Anterior cingulate cortex (tissue), 58 donors: ENCODE measurements around the gene BLOC1S4.
"Not testable (repeated sequence)": the region's sequence is repeated elsewhere in the genome, so short reads cannot be mapped to it uniquely, and the experiment has no call there.

Source experiments
- DNase-seq, 58 donors: peaks; one replicate each; lab custom pipeline; 2025; lab: John Stamatoyannopoulos, UW

Gene BLOC1S4, protein sequence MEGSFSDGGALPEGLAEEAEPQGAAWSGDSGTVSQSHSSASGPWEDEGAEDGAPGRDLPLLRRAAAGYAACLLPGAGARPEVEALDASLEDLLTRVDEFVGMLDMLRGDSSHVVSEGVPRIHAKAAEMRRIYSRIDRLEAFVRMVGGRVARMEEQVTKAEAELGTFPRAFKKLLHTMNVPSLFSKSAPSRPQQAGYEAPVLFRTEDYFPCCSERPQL

DNA sequence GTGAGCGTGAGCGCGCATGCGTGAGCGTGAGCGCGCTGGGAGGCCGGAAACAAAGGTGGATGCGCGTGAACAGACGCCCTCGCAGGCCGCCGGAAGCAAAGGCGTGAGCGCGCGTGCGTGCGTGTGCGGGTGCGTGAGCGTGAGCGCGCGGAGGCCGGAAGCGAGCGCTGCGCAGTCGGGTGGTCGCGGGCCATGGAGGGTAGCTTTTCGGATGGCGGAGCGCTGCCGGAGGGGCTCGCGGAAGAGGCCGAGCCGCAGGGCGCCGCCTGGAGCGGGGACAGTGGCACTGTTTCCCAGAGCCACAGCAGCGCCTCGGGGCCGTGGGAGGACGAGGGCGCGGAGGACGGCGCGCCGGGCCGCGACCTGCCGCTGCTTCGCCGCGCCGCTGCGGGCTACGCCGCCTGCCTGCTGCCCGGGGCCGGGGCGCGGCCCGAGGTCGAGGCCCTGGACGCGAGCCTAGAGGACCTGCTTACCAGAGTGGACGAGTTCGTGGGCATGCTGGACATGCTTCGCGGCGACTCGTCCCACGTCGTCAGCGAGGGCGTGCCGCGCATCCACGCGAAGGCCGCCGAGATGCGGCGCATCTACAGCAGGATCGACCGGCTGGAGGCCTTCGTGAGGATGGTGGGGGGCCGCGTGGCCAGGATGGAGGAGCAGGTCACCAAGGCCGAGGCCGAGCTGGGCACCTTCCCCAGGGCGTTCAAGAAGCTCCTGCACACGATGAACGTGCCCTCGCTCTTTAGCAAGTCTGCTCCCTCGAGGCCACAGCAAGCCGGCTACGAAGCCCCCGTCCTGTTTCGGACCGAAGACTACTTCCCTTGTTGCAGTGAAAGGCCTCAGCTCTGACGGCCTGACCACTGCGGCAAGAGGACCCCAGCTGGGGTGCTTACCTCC lies at the start of gene BLOC1S4:
TSS of gene BLOC1S4 (plus strand) at position 157 of the 894 bp plus-strand sequence. CDS start at position 193, 36 bp downstream.
- peak; percentile 10 to 89 (median 80) for DNase-seq

GRCh38 chr4:6668391-6668790 lies 47.6 kb upstream of the BLOC1S4 start:
- DNase-seq = no peak

GRCh38 chr4:6671648-6672047 lies 44.3 kb upstream of the BLOC1S4 start:
- no peak for DNase-seq

DNA sequence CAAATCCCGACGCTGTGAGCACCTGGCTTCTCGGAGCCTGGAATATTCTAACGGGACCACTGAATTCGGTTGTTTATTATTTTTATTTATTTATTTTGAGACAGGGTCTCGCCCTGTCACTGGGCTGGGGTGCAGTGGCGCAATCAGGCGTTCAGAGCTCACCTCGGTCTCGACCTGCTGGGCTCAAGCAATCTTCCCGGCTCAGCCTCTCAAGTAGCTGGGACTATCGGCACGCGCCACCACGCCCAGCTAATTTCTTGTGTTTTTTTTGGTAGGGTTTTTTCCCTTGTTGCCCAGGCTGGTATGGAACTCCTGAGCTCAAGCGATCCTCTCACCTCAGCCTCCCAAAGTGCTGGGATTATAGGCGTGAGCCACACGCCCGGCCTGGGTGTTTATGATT lies 43.8 kb upstream of the BLOC1S4 start:
- no peak for DNase-seq

DNA sequence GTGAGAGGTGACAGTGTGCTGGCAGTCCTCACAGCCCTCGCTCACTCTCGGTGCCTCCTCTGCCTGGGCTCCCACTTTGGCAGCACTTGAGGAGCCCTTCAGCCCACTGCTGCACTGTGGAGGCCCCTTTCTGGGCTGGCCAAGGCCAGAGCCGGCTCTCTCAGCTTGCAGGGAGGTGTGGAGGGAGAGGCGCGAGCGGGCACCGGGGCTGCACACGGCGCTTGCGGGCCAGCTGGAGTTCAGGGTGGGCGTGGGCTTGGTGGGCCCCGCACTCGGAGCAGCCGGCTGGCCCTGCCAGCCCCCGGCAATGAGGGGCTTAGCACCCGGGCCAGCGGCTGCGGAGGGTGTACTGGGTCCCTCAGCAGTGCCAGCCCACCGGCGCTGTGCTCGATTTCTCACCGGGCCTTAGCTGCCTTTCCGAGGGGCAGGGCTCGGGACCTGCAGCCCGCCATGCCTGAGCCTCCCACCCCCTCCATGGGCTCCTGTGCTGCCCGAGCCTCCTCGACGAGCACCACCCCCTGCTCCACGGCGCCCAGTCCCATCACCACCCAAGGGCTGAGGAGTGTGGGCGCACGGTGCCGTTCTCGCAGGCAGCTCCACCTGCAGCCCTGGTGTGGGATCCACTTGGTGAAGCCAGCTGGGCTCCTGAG lies 43.3 kb upstream of the BLOC1S4 start:
- DNase-seq = not testable (repeated sequence)

- DNase-seq = peak in 17 of 58 donors; percentile 26 to 67 (median 38)
Observed at GRCh38 chr4:6673191-6673659, 42.7 kb upstream of the BLOC1S4 start.

DNA sequence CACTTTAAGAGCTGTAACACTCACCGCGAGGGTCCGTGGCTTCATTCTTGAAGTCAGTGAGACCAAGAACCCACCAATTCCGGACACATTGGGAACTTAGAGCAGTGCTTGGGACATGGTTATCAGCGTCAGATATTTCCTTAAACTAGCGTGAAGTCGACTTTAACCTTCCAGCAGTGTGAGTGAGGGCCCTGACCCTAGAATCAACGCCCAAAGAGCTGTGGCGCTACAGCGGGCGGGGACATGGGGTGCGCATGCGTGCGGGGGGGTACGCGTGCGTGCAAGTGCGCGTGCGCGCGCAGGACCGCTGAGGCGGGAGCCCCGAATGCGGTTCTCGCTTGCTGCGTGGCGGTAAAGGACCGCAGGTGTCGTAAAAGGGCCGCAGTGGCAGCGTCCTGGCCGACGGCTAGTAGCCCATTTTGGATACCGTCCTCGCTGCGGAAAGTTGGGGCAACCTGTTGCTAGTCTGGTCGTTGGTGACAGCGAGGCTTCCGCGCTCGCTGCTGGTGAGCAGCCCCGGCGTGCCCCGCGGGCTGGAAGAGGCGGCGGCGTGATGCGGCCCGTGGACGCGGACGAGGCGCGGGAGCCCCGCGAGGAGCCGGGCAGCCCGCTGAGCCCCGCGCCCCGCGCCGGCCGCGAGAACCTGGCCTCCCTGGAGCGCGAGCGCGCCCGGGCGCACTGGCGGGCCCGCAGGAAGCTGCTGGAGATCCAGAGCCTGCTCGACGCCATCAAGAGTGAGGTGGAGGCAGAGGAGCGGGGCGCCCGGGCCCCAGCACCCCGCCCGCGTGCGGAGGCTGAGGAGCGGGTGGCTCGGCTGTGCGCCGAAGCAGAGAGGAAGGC lies 42.1 kb upstream of the BLOC1S4 start:
- DNase-seq = peak; percentile 52 to 97 (median 91)

DNA sequence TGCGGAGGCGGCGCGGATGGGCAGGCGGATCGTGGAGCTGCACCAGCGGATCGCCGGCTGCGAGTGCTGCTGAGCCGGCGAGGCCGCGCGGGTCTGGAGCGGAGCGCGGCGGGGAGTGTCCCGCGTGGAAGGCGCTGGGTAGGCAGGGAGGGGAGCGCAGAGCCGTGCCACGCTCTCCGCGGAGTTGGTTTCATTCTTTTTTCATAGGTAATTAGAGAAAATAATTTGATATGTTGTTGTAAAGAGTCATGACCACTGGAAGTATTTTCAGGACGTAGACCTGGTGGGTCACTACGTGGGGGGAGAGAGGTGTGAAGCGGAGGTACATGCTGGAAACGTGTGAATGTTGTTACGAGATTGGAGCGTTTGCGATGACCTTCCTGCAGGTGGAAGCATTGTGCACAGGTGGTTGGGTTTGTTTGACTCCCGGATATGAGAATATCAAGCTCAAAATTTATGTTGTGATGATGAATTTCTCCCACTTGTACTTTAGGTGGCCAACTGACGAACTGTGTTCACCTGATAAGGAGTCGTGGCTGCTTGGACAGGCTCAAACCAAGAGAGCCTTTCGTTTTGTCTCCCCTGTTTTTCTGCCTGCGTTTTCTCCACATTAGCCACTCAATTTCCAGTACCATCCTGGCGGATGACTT lies 41.3 kb upstream of the BLOC1S4 start:
- peak in 3 of 58 donors; percentile 4 to 41 (median 22) for DNase-seq

DNA sequence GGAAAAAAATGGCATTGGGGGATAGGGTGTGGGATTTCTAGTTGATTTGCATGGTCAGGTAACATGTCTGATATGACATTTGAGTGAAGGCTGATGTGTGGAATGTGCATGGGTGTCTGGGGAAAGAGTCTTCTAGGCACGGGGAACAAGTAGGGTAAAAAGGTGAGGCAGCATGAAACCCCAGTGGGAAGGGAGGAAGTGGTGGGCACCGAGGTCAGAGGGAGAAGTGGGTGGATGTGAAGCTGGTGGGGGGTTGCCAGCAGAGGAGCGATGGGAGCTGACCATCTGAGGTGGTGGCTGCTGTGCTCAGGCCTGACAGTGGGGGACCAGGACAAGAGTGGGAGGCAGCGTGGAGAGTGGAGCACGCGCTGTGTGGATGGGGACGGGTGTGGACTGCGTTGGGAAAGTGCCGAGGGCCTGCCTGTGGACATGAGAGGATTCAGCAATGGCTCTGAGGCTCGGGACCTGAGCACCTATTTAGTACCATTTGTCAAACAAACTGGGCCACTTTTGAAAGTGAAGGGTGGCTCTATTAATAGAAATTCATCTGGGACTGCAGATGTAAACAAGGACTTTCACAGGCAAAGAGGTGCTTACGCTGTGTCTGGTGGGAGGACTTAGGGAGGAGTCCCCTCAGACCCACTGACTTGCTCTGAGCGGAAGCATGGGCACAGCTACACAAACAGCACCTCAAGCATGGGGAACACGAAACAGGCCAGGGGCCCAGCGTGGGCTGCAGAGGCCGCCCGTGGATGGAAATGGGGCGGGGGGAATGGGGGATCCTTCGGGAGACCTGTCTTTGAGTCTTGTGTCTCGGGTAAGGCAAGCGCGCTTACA lies 39.0 kb upstream of the BLOC1S4 start:
- DNase-seq = no peak

DNA sequence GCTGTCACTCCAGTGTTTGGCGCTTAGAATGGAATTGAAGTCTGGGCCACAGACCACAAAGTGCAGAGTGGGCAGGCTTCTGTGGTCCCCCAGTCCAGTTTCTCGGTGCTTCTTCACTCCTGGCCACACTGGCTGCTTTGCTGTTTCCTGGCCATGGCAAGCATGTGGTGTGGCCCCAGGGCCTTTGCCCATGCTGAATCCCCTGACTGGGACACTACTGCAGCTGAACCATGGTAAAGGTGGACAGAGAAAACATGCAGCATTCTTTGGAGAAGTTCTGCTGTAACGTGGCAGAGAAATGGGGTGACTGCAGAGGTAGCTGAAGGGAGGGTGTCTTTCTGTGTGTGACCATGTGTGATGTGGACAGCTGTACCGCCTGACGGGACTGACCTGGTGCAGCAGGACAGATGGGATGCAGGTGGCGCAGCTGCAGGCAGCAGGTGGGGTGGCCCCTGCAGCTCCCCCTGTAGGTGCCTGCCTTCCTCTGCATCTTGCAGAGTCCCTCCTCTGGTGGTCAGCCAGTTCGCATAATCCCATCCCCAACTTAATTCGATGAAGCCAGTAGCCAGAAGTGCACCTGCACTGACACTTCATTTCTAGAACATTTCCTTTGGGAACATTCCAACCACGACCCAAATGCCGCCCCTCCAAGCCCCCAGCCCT lies 35.5 kb upstream of the BLOC1S4 start:
- DNase-seq = no peak

DNA sequence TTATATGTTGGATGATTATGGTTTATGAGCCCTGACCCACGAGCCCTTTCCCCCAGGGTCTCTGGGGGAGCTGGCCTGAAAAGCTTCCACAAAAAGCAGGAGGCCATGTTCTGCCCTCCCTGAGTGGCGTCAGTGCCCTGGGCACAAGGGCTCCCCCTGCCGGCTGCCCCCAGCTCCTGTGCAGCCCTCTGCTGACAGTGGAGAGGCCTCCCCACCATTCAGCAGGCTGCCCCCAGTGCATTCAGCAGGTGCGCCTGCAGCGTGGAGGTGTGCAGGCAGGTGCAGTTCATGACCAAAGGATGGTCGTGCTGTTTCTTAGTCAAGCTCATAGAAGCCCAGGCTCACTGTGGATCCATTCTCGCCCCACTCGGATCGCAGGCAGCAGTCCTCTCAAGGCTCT lies 34.8 kb upstream of the BLOC1S4 start:
- no peak for DNase-seq

DNA sequence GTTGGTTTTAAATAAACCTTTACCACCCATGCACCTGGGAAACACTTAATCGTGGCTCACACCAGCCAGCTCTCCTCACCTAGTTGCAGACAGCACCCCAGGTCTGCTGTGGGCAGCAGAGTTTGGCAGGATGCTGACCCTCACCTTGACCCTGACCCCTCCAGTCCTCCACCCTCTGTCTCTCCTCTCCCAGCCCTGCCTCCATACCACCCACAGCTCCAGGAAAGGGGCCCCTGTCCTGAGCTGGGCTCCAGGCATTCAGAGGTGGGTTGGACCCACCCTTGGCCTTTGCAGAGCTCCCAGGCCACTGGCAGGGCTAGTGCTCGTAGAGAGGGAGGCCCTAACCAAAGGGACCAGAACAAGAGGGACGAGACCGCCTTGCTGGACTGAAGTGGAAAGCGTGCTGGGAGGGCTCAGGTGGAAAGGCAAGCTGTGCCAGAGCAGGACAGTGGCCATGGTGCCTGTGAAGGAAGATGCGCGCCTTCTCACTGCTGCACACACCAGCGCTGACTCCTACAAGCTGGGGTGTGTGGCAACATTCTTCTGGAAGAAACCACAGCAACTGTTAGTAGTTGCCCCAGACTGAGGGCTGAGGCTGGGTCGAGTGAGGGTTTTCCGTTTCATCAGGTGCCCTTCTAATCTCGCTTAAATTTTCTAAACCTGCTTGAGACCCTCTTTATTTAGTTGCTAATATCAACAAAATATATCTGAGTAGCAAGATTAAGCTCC lies 32.9 kb upstream of the BLOC1S4 start:
- no peak for DNase-seq

- DNase-seq = no peak
Observed at GRCh38 chr4:6684656-6685055, 31.3 kb upstream of the BLOC1S4 start.

GRCh38 chr4:6686104-6686787 lies 29.7 kb upstream of the BLOC1S4 start:
- no peak for DNase-seq

GRCh38 chr4:6687947-6688878 lies 27.8 kb upstream of the BLOC1S4 start:
- DNase-seq = no peak
